HCT116 (cell line): ENCODE data around the gene MSI2. TPM values are rescaled to one million over a fixed set of nuclear protein-coding genes. Genes with fewer than 3 reads are reported as not detected.

Source experiments
- ATAC-seq: fragments of 200-7000 bp; cut with Tn5 transposase; 2 replicates; pipeline ENCODE4 v1.9.1; 2020; ENCODE audit warnings: mild to moderate bottlenecking, moderate library complexity
- BruUV-seq: library from RNA; stranded (reverse); fragments of 400-500 nt; replicated peaks from 2 replicates; lab custom pipeline; 2021; lab: Mats Ljungman, UMichigan
- CTCF ChIA-PET: fragments of 300-600 bp; sonication (Branson Sonifier 250); formaldehyde crosslinking; loops from one replicate; lab custom pipeline; 2021; ENCODE audit warnings: antibody characterized with exemption; lab: Charles Lee
- POLR2A ChIA-PET: fragments of 300-600, 350-600 bp; sonication (Branson Sonifier 250); formaldehyde crosslinking; loops from one replicate; lab custom pipeline; 2021; ENCODE audit warnings: antibody characterized with exemption; lab: Charles Lee
- RAD21 ChIA-PET, 2 experiments: fragments of 300-600 bp; sonication (Branson Sonifier 250); formaldehyde crosslinking; loops; one replicate each; lab custom pipeline; 2023; ENCODE audit warnings: low total read pairs in 2 of 2; ENCODE audit not compliant: uncharacterized antibody in 2 of 2, unreplicated experiment in 2 of 2, low non-redundant PET in 1 of 2; lab: Charles Lee
- DNase-seq: peaks from one replicate; pipeline ENCODE4 v3.0.0-alpha.2; 2010; ENCODE audit warnings: low read depth, low spot score
- H2AFZ ChIP-seq: fragments of 200-600 bp; shearing (Covaris generic), sonication (generic); 2 replicates; pipeline ENCODE4 v1.6.1; 2017; ENCODE audit warnings: low read depth, mixed run types, mixed read lengths, antibody characterized with exemption, low read length; ENCODE audit not compliant: poor library complexity, severe bottlenecking
- H3K27ac ChIP-seq: 2 replicates; pipeline ENCODE4 v1.5.1; 2012; ENCODE audit warnings: low read depth, low read length
- H3K27me3 ChIP-seq: fragments of 200-600 bp; sonication (generic); 2 replicates; pipeline ENCODE4 v1.6.1; 2016; ENCODE audit warnings: mixed run types, low read length, mixed read lengths; ENCODE audit not compliant: insufficient read depth
- H3K36me3 ChIP-seq, 2 experiments: fragments of 200-500 bp in 1 of 2; fragments of 200-600 bp in 1 of 2; sonication (Bioruptor generic) in 1 of 2; sonication (generic) in 1 of 2; 2 replicates each; pipeline versions ENCODE4 v1.5.1 to v1.6.1; 2014 to 2016; ENCODE audit warnings: low read length in 2 of 2, inconsistent platforms in 1 of 2, mixed read lengths in 1 of 2, mixed run types in 1 of 2; ENCODE audit not compliant: insufficient read depth in 2 of 2, control insufficient read depth in 1 of 2
- H3K4me1 ChIP-seq, 2 experiments: fragments of 200-600 bp in 1 of 2; sonication (generic) in 1 of 2; 2 replicates each; pipeline versions ENCODE4 v1.5.1 to v1.6.1; 2012 to 2017; ENCODE audit warnings: low read length in 2 of 2, inconsistent platforms in 1 of 2, mild to moderate bottlenecking in 1 of 2, mixed read lengths in 1 of 2, mixed run types in 1 of 2, moderate library complexity in 1 of 2; ENCODE audit not compliant: insufficient read depth in 2 of 2, control insufficient read depth in 1 of 2
- H3K4me2 ChIP-seq: fragments of 200-600 bp; sonication (generic); 2 replicates; pipeline ENCODE4 v1.6.1; 2017; ENCODE audit warnings: mixed run types, low read length, mixed read lengths
- H3K4me3 ChIP-seq, 2 experiments: fragments of 200-600 bp in 1 of 2; sonication (generic) in 1 of 2; replicated peaks in 1 of 2; 2 replicates each; pipeline ENCODE4 v1.5.1; 2011 to 2016; ENCODE audit warnings: low read length in 2 of 2, control low read depth in 1 of 2, low read depth in 1 of 2, mild to moderate bottlenecking in 1 of 2, mixed read lengths in 1 of 2, mixed run types in 1 of 2
- H3K79me2 ChIP-seq: fragments of 200-600 bp; sonication (generic); 2 replicates; pipeline ENCODE4 v1.6.1; 2017; ENCODE audit warnings: mild to moderate bottlenecking, mixed run types, low read length, moderate library complexity, mixed read lengths; ENCODE audit not compliant: insufficient read depth
- H3K9ac ChIP-seq: fragments of 200-600 bp; sonication (generic); 2 replicates; pipeline ENCODE4 v1.6.1; 2016; ENCODE audit warnings: low read length, mixed read lengths
- H3K9me2 ChIP-seq: fragments of 200-600 bp; sonication (generic), shearing (Covaris generic); 2 replicates; pipeline ENCODE4 v1.6.1; 2017; ENCODE audit warnings: mixed run types, mild to moderate bottlenecking, moderate library complexity; ENCODE audit not compliant: insufficient read depth
- H3K9me3 ChIP-seq, 2 experiments: fragments of 200-500 bp in 1 of 2; fragments of 200-600 bp in 1 of 2; sonication (Bioruptor generic) in 1 of 2; sonication (generic) in 1 of 2; 2 replicates each; pipeline ENCODE4 v1.6.1; 2014 to 2017; ENCODE audit warnings: low read length in 2 of 2, mixed read lengths in 2 of 2, inconsistent platforms in 1 of 2, low read depth in 1 of 2, mild to moderate bottlenecking in 1 of 2, mixed run types in 1 of 2, moderate library complexity in 1 of 2; ENCODE audit not compliant: control insufficient read depth in 1 of 2, insufficient read depth in 1 of 2
- H4K20me1 ChIP-seq: fragments of 200-600 bp; sonication (generic), shearing (Covaris generic); 2 replicates; pipeline ENCODE4 v1.6.1; 2017; ENCODE audit warnings: mixed run types, mild to moderate bottlenecking, moderate library complexity; ENCODE audit not compliant: insufficient read depth
- CBX3 ChIP-seq: IDR thresholded peaks from 2 replicates; pipeline ENCODE4 v1.6.1; 2012; ENCODE audit warnings: low read depth
- CTCF ChIP-seq, 3 experiments: fragments of 200-600 bp in 1 of 3; sonication (generic) in 1 of 3; IDR thresholded peaks in 2 of 3; conservative IDR thresholded peaks in 1 of 3; 2 replicates each; pipeline ENCODE4 v1.5.1; 2012 to 2017; ENCODE audit warnings: low read depth in 2 of 3, low read length in 2 of 3, antibody characterized with exemption in 1 of 3, borderline replicate concordance in 1 of 3, control low read depth in 1 of 3, mild to moderate bottlenecking in 1 of 3, mixed read lengths in 1 of 3, mixed run types in 1 of 3, moderate library complexity in 1 of 3; ENCODE audit not compliant: insufficient read depth in 1 of 3
- JUND ChIP-seq: IDR thresholded peaks from 2 replicates; pipeline ENCODE4 v1.6.1; 2012
- POLR2AphosphoS5 ChIP-seq: IDR thresholded peaks from 2 replicates; pipeline ENCODE4 v1.6.1; 2011; ENCODE audit warnings: mild to moderate bottlenecking, low read depth, low read length, moderate library complexity
- RAD21 ChIP-seq: IDR thresholded peaks from 2 replicates; pipeline ENCODE4 v1.6.1; 2012; ENCODE audit warnings: low read depth, mild to moderate bottlenecking
- YY1 ChIP-seq: IDR thresholded peaks from 2 replicates; pipeline ENCODE4 v1.6.1; 2011; ENCODE audit warnings: low read length, low read depth, moderate library complexity, mild to moderate bottlenecking; ENCODE audit not compliant: insufficient replicate concordance; ENCODE audit errors: extremely low read depth
- intact Hi-C: fragments of 100-400 bp; cut with micrococcal nuclease; formaldehyde crosslinking; loops from 2 replicates; pipeline ENCODE4 v1.10.0; 2022
- total RNA-seq: library from RNA; stranded (reverse); gene quantifications from one replicate; pipeline ENCODE4 v1.2.1, GENCODE V29; 2021; ENCODE audit not compliant: unreplicated experiment

Gene MSI2
- total RNA-seq, 1 experiment from 2014 or later: 137 TPM

- Histone ChIP-seq H3K79me2 (no peaks in the 10 kb centered on the region), H4K20me1 (no peaks in the 10 kb centered on the region), H3K27me3 (no peaks in the 10 kb centered on the region), H3K36me3 (no peaks in the 10 kb centered on the region), H3K9me2 (no peaks in the 10 kb centered on the region), H3K4me2 (no peak overlapping the region), H3K4me1 (peaks cover 0 to 5% of the 10 kb centered on the region in 2 experiments; a peak in 1 of 4 replicates), H2AFZ (no peak overlapping the region), H3K4me3 (no peak overlapping the region), H3K9ac (no peak overlapping the region), H3K27ac (no peak overlapping the region), H3K9me3 (no peaks in the 10 kb centered on the region)
- no peak for DNase-seq
- ChIA-PET CTCF (interaction anchor here (1.2 to 2.7 kb wide), 3 partner anchors 15 to 505 kb away, joined by 3 to 27 read pairs (median 9); no protein-coding TSS in a partner anchor), POLR2A (no interaction called here), RAD21 (interaction anchor here in 1 of 2 experiments (1.4 kb wide), 1 partner anchor 53 kb away, joined by 3 read pairs; no protein-coding TSS in a partner anchor)
- intact Hi-C loops: no loop called here
- no peak for ATAC-seq
- no TSS peak for BruUV-seq
- no peak for TF ChIP-seq POLR2AphosphoS5
These were observed 14.2 kb upstream of the MSI2 start for GRCh38 chr17:57242148-57242547.

- H3K9ac ChIP-seq: no peak overlapping the region
- peak; percentile 71 for DNase-seq
- no peaks in the 10 kb centered on the region for H4K20me1 ChIP-seq
- no peaks in the 10 kb centered on the region for H3K9me3 ChIP-seq
- no peak overlapping the region for H3K27ac ChIP-seq
- TF ChIP-seq POLR2AphosphoS5 (peak; percentile 23; the same call in 1 of the 2 replicates), CTCF (IDR thresholded peaks at IDR 0.05 in 2 of 3, conservative IDR thresholded peaks at IDR 0.05 in 1 of 3; ENCODE audit: borderline replicate concordance in 1 of 3, insufficient read depth in 1 of 3, low read depth in 2 of 3, low read length in 2 of 3) (peak; percentile 100), CBX3 (peak; percentile 58; the same call in 1 of the 2 replicates), RAD21 (peak; percentile 99), YY1 (peak; percentile 68), JUND (no peak)
- peaks cover 0 to 5% of the 10 kb centered on the region in 2 experiments; a peak in 1 of 4 replicates for H3K4me1 ChIP-seq
- CTCF ChIA-PET: interaction anchor here (0.6 to 2.7 kb wide), 71 partner anchors 8 to 756 kb away, joined by 3 to 57 read pairs (median 4); partner anchors contain the start of gene MSI2
- POLR2A ChIA-PET: interaction anchor here (0.9 to 1.5 kb wide), 4 partner anchors 10 to 429 kb away, joined by 4 read pairs; no protein-coding TSS in a partner anchor
- peak overlapping the region; percentile 26 for H3K4me2 ChIP-seq
- no peaks in the 10 kb centered on the region for H3K36me3 ChIP-seq
- H3K27me3 ChIP-seq: no peaks in the 10 kb centered on the region
- BruUV-seq: no TSS peak
- no peaks in the 10 kb centered on the region for H3K9me2 ChIP-seq
- RAD21 ChIA-PET: interaction anchor here (0.6 to 2.4 kb wide), 13 partner anchors 13 to 785 kb away, joined by 3 to 15 read pairs (median 4); partner anchors contain the start of gene MSI2 (in 2 of the 2)
- intact Hi-C loops: loop anchor here (1.0 kb wide), 6 partner anchors 161 to 870 kb away; no protein-coding TSS in a partner anchor
- no peaks in the 10 kb centered on the region for H3K79me2 ChIP-seq
- ATAC-seq: peak; percentile 95
- no peak overlapping the region for H3K4me3 ChIP-seq
- H2AFZ ChIP-seq: peak overlapping the region; percentile 97
These were observed 13.1 kb upstream of the MSI2 start for GRCh38 chr17:57243171-57243622.
